22Rv1 (cell line): ENCODE results near the gene NXPH1.
A peak's percentile ranks its signal among the peaks of the same experiment; 100 is the strongest.

Experiments used
- H3K27ac ChIP-seq: fragments of 450-650 bp; 2 replicates; pipeline ENCODE4 v1.5.1; 2017
- CTCF ChIP-seq: fragments of 450-650 bp; IDR thresholded peaks from 2 replicates; pipeline ENCODE4 v1.5.1; 2017; ENCODE audit warnings: mild to moderate bottlenecking
- ZFX ChIP-seq: fragments of 450-650 bp; IDR thresholded peaks from 2 replicates; pipeline ENCODE4 v1.6.1; 2017; ENCODE audit warnings: antibody characterized with exemption, borderline replicate concordance

The NXPH1 gene

GRCh38 chr7:8390262-8390626 lies 43.2 kb upstream of the NXPH1 start:
- peak overlapping the region; percentile 17; the same call in 1 of the 2 replicates for H3K27ac ChIP-seq
- no peak for TF ChIP-seq ZFX
- no peak for TF ChIP-seq CTCF

- H3K27ac ChIP-seq = no peak overlapping the region
- TF ChIP-seq CTCF (no peak), ZFX (no peak)
Observed at GRCh38 chr7:8391353-8392062, 41.9 kb upstream of the NXPH1 start.

- H3K27ac ChIP-seq = no peak overlapping the region
- TF ChIP-seq CTCF = no peak
- no peak for TF ChIP-seq ZFX
Observed at GRCh38 chr7:8396294-8396693, 37.1 kb upstream of the NXPH1 start.

GRCh38 chr7:8408871-8409270 lies 24.5 kb upstream of the NXPH1 start:
- peak overlapping the region; percentile 10; the same call in 1 of the 2 replicates for H3K27ac ChIP-seq
- TF ChIP-seq ZFX (no peak), CTCF (no peak)

- TF ChIP-seq CTCF = no peak
- TF ChIP-seq ZFX = no peak
- no peak overlapping the region for H3K27ac ChIP-seq
Observed at GRCh38 chr7:8411103-8411502, 22.3 kb upstream of the NXPH1 start.

GRCh38 chr7:8413600-8413999 lies 19.8 kb upstream of the NXPH1 start:
- no peak overlapping the region for H3K27ac ChIP-seq
- TF ChIP-seq CTCF (no peak), ZFX (no peak)

- TF ChIP-seq CTCF = peak; percentile 91
- no peak for TF ChIP-seq ZFX
- H3K27ac ChIP-seq = no peak overlapping the region
Observed at GRCh38 chr7:8418629-8419245, 14.7 kb upstream of the NXPH1 start.
